ENCODE results near the gene ANAPC2.
"Not testable (repeated sequence)": the region's sequence is repeated elsewhere in the genome, so short reads cannot be mapped to it uniquely, and the experiment has no call there.

ANAPC2 gene

DNA sequence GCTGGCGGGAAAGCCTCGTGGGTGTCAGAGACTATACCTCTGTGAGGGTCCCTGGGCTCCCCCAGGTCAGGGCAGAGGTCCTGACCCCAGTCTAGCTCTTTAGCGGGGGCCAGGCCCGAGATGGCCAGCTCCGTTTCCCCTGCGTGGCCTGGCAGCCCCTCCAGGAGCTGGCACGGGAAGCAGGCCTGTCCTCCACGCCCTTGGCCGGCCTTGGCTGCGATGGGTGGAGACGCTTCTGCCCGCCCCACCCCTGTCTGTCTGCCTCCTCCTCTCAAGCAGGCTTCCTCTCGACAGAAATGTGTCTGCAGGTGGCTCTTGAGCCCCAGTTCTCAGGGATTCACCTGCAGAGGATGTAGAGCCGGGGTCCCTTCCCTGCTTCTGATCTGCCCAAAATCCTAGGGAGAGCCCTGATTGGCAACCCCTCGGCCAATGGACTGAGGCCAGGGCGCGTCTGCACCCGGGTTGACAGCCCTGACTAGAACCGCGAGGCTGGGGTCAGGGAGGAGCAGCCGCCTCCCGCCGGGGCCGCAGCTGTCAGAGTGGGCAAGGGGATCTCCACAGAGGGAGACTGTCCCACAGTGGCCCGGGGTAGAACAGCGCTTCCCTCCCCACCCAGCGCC is 52.0 kb downstream of the ANAPC2 start:
- in situ Hi-C loops (cut with MboI; ENCODE audit: low sequenced_read_pairs, unreplicated experiment), result no loop called here
- TF ChIP-seq, protein P1, sequence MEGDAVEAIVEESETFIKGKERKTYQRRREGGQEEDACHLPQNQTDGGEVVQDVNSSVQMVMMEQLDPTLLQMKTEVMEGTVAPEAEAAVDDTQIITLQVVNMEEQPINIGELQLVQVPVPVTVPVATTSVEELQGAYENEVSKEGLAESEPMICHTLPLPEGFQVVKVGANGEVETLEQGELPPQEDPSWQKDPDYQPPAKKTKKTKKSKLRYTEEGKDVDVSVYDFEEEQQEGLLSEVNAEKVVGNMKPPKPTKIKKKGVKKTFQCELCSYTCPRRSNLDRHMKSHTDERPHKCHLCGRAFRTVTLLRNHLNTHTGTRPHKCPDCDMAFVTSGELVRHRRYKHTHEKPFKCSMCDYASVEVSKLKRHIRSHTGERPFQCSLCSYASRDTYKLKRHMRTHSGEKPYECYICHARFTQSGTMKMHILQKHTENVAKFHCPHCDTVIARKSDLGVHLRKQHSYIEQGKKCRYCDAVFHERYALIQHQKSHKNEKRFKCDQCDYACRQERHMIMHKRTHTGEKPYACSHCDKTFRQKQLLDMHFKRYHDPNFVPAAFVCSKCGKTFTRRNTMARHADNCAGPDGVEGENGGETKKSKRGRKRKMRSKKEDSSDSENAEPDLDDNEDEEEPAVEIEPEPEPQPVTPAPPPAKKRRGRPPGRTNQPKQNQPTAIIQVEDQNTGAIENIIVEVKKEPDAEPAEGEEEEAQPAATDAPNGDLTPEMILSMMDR (IDR thresholded peaks at IDR 0.05; ENCODE audit: borderline replicate concordance, control extremely low read depth, extremely low read depth, insufficient read depth, missing control alignments), result no peak
- no peak for DNase-seq (ENCODE audit: low spot score)

DNA sequence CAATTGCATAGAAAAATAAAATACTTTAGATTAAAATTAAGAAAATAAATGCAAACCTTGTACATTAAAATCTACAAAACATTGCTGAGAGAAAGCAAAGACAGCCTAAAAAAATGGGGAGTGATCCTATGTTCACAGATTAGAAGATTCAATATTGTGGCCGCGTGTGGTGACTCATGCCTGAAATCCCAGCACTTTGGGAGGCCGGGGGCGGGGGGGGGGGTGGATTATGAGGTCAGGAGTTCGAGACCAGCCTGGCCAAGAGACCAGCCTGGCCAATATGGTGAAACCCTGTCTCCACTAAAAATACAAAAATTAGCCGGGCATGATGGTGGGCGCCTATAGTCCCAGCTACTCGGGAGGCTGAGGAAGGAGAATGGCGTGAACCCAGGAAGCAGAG is 53.2 kb downstream of the ANAPC2 start:
- DNase-seq (ENCODE audit: low spot score); in situ Hi-C loops (cut with MboI; ENCODE audit: low sequenced_read_pairs, unreplicated experiment): not testable (repeated sequence)

DNA sequence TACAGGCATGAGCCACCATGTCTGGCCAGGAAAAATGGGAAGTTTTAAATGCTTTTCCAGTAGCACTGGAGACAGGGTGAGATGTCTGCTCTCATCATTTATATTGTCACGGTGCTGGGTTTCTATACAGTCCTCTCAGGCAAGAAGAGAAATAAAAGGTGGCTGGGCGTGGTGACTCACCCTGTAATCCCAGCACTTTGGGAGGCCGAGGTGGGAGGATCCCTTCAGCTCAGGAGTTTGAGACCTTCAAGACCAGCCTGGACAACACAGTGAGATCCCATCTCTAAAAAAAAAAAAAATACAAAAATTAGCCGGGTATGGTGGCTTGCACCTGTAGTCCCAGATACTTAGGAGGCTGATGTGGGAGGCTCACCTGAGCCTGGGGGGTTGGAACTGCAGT is 54.2 kb downstream of the ANAPC2 start:
- in situ Hi-C loops (cut with MboI; ENCODE audit: low sequenced_read_pairs, unreplicated experiment), result no loop called here
- DNase-seq (ENCODE audit: low spot score), result no peak
- TF ChIP-seq, protein P1 (IDR thresholded peaks at IDR 0.05; ENCODE audit: borderline replicate concordance, control extremely low read depth, extremely low read depth, insufficient read depth, missing control alignments), result no peak

DNA sequence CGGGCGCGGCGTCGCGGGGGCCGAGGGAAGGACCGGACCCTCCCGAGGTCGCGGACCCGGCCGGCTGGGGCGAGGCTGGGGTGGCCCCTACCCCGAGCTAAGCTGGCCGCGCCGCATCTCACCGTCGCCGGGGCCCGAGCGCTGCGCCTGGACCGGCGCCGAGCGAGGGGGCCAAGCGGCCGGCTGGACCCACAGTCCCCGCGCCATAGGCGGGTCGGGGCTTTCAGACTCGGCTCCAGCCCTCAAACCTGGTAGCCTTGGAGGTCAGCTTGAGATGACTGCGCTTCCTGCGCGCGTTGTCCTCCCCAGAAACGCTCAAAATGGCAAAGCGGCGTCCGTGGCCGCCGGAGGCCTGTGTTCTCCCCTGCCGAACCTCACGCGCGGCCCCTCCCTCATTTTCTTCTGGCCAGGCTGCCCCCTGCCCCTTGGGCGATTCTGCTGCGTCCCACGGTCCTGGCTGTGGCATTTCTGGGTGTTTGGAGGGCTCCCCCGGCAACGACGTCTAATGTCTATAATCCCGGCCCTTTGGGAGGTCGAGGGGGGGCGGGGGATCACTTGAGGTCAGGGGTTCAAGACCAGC is 58.1 kb downstream of the ANAPC2 start:
- no peak for DNase-seq (ENCODE audit: low spot score)

DNA sequence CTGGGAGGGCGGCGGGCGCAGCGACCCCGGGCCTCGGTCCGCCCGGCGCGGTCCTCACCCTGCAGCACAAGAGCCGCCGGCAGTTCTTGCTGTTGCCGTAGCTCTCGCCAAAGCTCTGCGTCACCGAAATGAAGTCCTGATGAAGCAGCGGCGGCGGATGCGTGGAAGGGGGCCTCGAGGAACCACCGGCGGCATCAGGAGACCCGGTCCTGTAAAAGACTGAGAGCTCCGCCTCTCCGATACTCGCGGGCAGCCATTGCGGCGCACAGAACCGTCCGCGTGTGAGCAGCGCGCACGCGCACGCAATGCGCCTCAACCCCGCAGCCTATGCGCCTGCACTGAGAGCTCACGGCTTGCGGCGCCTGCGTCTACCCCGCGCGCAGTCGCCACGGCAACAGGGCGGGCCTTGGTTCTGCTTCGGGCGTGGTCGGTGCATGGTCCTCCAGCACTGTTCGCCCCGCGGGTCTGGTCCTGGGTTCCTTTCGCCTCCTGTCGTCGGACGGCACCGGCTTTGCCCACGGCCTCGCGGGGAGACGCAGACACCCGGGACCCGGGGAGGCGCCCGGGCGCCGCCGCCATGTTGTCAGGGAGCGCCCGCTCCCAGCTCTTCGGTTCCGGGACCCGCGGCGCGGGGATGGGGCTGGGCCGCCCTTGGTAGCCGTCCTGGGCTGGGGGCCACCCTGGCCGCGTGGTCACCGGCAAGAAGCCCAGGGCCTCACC is 58.7 kb downstream of the ANAPC2 start:
- DNase-seq (ENCODE audit: low spot score), result peak; percentile 94
- in situ Hi-C loops (cut with MboI; ENCODE audit: low sequenced_read_pairs, unreplicated experiment), result no loop called here
- TF ChIP-seq, protein P1 (IDR thresholded peaks at IDR 0.05; ENCODE audit: borderline replicate concordance, control extremely low read depth, extremely low read depth, insufficient read depth, missing control alignments), result no peak

More for the DNA sequence above, 58.1 kb downstream of the ANAPC2 start:
- TF ChIP-seq, protein P1 (IDR thresholded peaks at IDR 0.05; ENCODE audit: borderline replicate concordance, control extremely low read depth, extremely low read depth, insufficient read depth, missing control alignments), result no peak
- in situ Hi-C loops (cut with MboI; ENCODE audit: low sequenced_read_pairs, unreplicated experiment), result no loop called here

DNA sequence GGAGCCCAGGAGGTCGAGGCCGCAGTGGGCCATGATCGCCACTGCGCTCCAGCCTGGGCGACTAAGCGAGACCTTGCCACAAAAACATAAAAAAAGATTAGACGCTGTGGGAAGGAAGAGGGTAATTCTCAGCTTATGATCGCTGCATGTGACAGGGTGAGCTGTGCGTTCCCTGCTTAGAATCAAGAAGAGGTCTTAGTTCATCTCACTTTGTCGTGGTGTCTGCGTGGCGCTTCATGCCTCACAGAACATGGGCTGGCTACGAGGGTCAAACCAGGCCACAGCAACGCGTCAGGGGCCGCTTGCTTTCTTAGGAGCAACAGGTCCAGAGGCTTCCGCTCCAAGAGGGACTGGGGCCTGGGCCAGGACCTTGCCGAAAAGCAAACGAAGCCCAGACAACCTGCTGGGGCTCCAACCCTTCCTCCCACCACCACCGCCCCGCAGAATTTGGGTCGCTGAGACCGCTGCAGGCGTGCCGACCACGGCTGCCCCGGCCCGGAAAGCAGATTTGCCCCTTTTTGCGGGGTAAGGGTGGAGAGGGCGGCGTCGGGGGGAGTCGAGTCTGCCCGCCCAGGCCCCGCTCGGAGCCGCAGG is 59.4 kb downstream of the ANAPC2 start:
- TF ChIP-seq, protein P1 (IDR thresholded peaks at IDR 0.05; ENCODE audit: borderline replicate concordance, control extremely low read depth, extremely low read depth, insufficient read depth, missing control alignments), result no peak
- in situ Hi-C loops (cut with MboI; ENCODE audit: low sequenced_read_pairs, unreplicated experiment), result no loop called here
- DNase-seq (ENCODE audit: low spot score), result no peak
